Thyroid gland (tissue), 4 donors: Measurements from ENCODE around the gene HAUS1. TPM values are rescaled to one million over a fixed set of nuclear protein-coding genes. Genes with fewer than 3 reads are reported as not detected.

ENCODE experiments used
- DNase-seq, 2 donors: peaks; one replicate each; pipeline ENCODE4 v3.0.0-alpha.2; 2019
- H3K27ac ChIP-seq, 3 donors: fragments of 200-600 bp; sonication (generic); 1 replicate in 2 of 3; 2 replicates in 1 of 3; pipeline ENCODE4 v1.5.1; 2016 to 2019; ENCODE audit warnings: mild to moderate bottlenecking in 1 of 3, moderate library complexity in 1 of 3
- H3K27me3 ChIP-seq: fragments of 200-600 bp; sonication (generic); one replicate; pipeline ENCODE4 v1.5.1; 2019
- H3K36me3 ChIP-seq, 2 donors: fragments of 200-600 bp; sonication (generic); one replicate each; pipeline ENCODE4 v1.5.1; 2016 to 2019
- H3K4me1 ChIP-seq, 2 donors: fragments of 200-600 bp; sonication (generic); one replicate each; pipeline ENCODE4 v1.5.1; 2017 to 2019
- H3K4me3 ChIP-seq, 3 donors: fragments of 200-600 bp; sonication (generic); replicated peaks in 1 of 3; 1 replicate in 2 of 3; 2 replicates in 1 of 3; pipeline ENCODE4 v1.5.1; 2016; ENCODE audit warnings: mild to moderate bottlenecking in 1 of 3
- H3K9me3 ChIP-seq: fragments of 200-600 bp; sonication (generic); one replicate; pipeline ENCODE4 v1.5.1; 2017
- CTCF ChIP-seq, 6 experiments: fragments of 200-600 bp in 3 of 6; fragments of 450-650 bp in 3 of 6; sonication (generic) in 3 of 6; IDR thresholded peaks; one replicate each; pipeline ENCODE4 v1.5.1; 2016 to 2019; ENCODE audit warnings: antibody characterized with exemption in 6 of 6, mild to moderate bottlenecking in 2 of 6, inconsistent platforms in 1 of 6, moderate library complexity in 1 of 6
- POLR2A ChIP-seq, 2 donors: fragments of 450-650 bp; IDR thresholded peaks; one replicate each; pipeline ENCODE4 v1.6.1; 2017; ENCODE audit warnings: antibody characterized with exemption in 2 of 2, mild to moderate bottlenecking in 2 of 2, moderate library complexity in 1 of 2
- WGBS, 2 donors: methylation state at CpG; one replicate each; pipeline ENCODE4 v1.1.5; 2017; 5-methylcytosine and 5-hydroxymethylcytosine counted together
- intact Hi-C: fragments of 100-400 bp; cut with DNase I; formaldehyde crosslinking; loops from one replicate; pipeline ENCODE4 v1.15.1; 2023
- total RNA-seq, 4 donors: library from RNA; depleted of rRNA; stranded (reverse); fragments of >200 nt; gene quantifications; one replicate each; pipeline ENCODE4 v1.2.3, GENCODE V29; 2016

HAUS1 gene
- total RNA-seq, 4 donors from 2014 or later, result 15.6 to 32.2 (median 20.0) TPM

DNA sequence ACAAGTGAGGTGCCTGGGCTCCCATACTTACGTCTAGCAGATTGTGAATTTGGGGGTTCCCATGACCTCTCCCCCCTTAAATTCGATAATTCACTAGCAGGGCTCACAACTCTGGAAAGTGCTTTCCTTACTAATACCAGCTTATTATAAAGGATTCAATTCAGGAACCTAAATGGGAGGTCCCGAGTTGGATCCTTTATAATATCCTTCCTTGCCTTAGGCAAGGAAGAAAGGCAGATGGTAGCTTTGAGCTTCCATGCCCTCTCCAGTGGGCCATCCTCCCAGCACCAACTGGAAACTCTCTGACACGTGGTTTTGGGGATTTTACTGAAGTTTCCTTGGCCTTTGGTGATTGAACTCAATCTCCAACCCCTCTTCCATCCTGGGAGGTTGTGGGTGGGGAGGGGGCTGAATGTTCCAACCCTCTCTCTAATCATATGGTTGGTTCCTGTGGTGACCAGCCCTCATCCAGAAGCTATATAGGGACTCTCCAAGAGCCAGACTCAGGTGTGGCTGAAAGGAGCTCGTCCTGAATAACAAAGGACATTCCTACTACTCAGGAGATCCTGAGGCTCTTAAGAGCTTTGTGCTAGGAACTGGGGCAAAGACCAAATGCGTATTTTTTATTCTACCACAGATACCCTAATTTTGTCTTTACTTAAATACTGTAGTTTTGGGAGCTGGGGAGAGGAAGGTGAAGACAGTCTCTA, 62.2 kb downstream of the HAUS1 start:
- no peaks in the 10 kb centered on the region for H3K9me3 ChIP-seq
- H3K36me3 ChIP-seq, result no peaks in the 10 kb centered on the region
- no peak overlapping the region for H3K4me3 ChIP-seq
- DNase-seq, result no peak
- 73 to 84% methylated on average over 6 of the region's 6 CpGs for WGBS, 2 donors
- intact Hi-C loops, result loop anchor here (10.0 kb wide), 2 partner anchors 108 to 318 kb away; no protein-coding TSS in a partner anchor
- TF ChIP-seq CTCF (IDR thresholded peaks at IDR 0.05), result no peak
- TF ChIP-seq POLR2A (IDR thresholded peaks at IDR 0.05), result no peak
- no peaks in the 10 kb centered on the region for H3K27me3 ChIP-seq
- H3K27ac ChIP-seq, result no peak overlapping the region
- no peaks in the 10 kb centered on the region for H3K4me1 ChIP-seq

- 69 to 74% methylated on average over 9 of the region's 9 CpGs for WGBS, 2 donors
- Histone ChIP-seq H3K27ac (no peak overlapping the region), H3K9me3 (no peaks in the 10 kb centered on the region), H3K4me1 (peaks cover 0 to 3% of the 10 kb centered on the region in 2 donors), H3K4me3 (no peak overlapping the region), H3K36me3 (no peaks in the 10 kb centered on the region), H3K27me3 (no peaks in the 10 kb centered on the region)
- TF ChIP-seq POLR2A (IDR thresholded peaks at IDR 0.05) (no peak), CTCF (IDR thresholded peaks at IDR 0.05) (no peak)
- intact Hi-C loops, result loop anchor here (10.0 kb wide), 2 partner anchors 107 to 317 kb away; no protein-coding TSS in a partner anchor
- no peak for DNase-seq
These were observed 63.8 kb downstream of the HAUS1 start for GRCh38 chr18:46167971-46168370.

GRCh38 chr18:46169464-46169941, 65.3 kb downstream of the HAUS1 start:
- intact Hi-C loops, result loop anchor here (10.0 kb wide), 2 partner anchors 105 to 315 kb away; no protein-coding TSS in a partner anchor
- H3K27ac ChIP-seq, result no peak overlapping the region
- H3K27me3 ChIP-seq, result no peaks in the 10 kb centered on the region
- TF ChIP-seq CTCF (IDR thresholded peaks at IDR 0.05) (no peak), POLR2A (IDR thresholded peaks at IDR 0.05) (no peak)
- DNase-seq, result peak; percentile 15 to 16
- WGBS, 2 donors, result 73 to 87% methylated on average over 6 of the region's 6 CpGs
- H3K9me3 ChIP-seq, result no peaks in the 10 kb centered on the region
- H3K4me1 ChIP-seq, result peaks cover 0 to 6% of the 10 kb centered on the region in 2 donors
- no peak overlapping the region for H3K4me3 ChIP-seq
- no peaks in the 10 kb centered on the region for H3K36me3 ChIP-seq

- WGBS, 2 donors, result 92% methylated on average over 4 of the region's 4 CpGs
- Histone ChIP-seq H3K4me3 (no peak overlapping the region), H3K27me3 (no peaks in the 10 kb centered on the region), H3K4me1 (peaks cover 10 to 16% of the 10 kb centered on the region in 2 donors), H3K36me3 (no peaks in the 10 kb centered on the region), H3K27ac (no peak overlapping the region), H3K9me3 (no peaks in the 10 kb centered on the region)
- intact Hi-C loops, result no loop called here
- DNase-seq, result no peak
- no peak for TF ChIP-seq POLR2A (IDR thresholded peaks at IDR 0.05)
- no peak for TF ChIP-seq CTCF (IDR thresholded peaks at IDR 0.05)
These were observed 67.1 kb downstream of the HAUS1 start for GRCh38 chr18:46171331-46171730.
